Keratinocyte (primary cell): ENCODE results near the gene ZNF594.

Experiments used
- CTCF ChIP-seq, 3 experiments: IDR thresholded peaks in 1 of 3; conservative IDR thresholded peaks in 1 of 3; optimal IDR thresholded peaks in 1 of 3; 2 replicates in 2 of 3; 3 replicates in 1 of 3; pipeline versions ENCODE3 to v1.5.1; 2011; ENCODE audit warnings: low read length in 3 of 3, mild to moderate bottlenecking in 3 of 3, moderate library complexity in 2 of 3, control low read depth in 1 of 3, inconsistent platforms in 1 of 3; ENCODE audit not compliant: insufficient read depth in 2 of 3; ENCODE audit errors: extremely low read depth in 1 of 3
- EZH2 ChIP-seq: IDR thresholded peaks from one replicate; pipeline ENCODE4 v1.6.1; 2012; ENCODE audit warnings: inconsistent platforms, mild to moderate bottlenecking, low read length, moderate library complexity

DNA sequence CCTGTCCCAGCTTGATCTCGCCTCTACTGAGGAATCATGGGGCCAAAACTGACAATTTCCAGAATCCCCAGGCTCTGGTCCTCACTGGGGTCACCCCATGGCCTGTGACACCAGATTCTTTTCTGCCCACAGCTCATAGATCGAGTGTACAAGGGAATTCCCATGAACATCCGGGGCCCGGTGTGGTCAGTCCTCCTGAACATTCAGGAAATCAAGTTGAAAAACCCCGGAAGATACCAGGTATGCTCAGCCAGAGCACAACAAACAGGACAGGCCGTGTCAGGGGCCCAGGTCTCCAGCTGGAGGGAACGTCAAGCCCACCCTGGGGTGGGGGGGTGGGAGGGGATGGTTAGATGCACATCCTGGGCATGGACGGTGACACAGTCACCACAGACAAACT lies 58.4 kb downstream of the ZNF594 start:
- TF ChIP-seq CTCF (optimal IDR thresholded peaks at IDR 0.05 in 1 of 3, IDR thresholded peaks at IDR 0.05 in 1 of 3, conservative IDR thresholded peaks at IDR 0.05 in 1 of 3; ENCODE audit: extremely low read depth in 1 of 3, insufficient read depth in 2 of 3, low read length in 3 of 3) (no peak), EZH2 (no peak)
